DMS79 (cell line): ENCODE data around the gene FAM13A.
"Not testable (repeated sequence)": the region's sequence is repeated elsewhere in the genome, so short reads cannot be mapped to it uniquely, and the experiment has no call there.

Experiments used
- DNase-seq: peaks from one replicate; lab custom pipeline; 2025; lab: John Stamatoyannopoulos, UW

The FAM13A gene

DNA sequence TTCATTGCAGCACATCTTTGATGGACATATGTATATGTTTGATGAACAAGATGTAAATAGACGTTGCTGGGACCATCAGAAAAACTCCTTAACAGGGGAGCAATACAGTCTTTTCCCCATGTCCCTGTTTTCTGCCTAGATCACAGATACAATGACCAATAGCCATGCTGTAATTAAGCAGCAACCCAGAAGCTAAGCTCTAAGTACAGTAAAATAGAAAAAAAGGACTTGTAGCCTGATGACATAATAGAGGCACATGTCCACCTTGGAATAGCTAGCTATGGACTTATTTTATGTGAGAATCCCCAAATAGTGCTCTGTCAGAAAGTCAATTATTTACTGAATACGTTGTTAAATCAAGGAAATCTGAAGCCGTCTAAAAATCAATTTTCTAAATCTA is 14.9 kb downstream of the FAM13A start:
- no peak for DNase-seq

DNA sequence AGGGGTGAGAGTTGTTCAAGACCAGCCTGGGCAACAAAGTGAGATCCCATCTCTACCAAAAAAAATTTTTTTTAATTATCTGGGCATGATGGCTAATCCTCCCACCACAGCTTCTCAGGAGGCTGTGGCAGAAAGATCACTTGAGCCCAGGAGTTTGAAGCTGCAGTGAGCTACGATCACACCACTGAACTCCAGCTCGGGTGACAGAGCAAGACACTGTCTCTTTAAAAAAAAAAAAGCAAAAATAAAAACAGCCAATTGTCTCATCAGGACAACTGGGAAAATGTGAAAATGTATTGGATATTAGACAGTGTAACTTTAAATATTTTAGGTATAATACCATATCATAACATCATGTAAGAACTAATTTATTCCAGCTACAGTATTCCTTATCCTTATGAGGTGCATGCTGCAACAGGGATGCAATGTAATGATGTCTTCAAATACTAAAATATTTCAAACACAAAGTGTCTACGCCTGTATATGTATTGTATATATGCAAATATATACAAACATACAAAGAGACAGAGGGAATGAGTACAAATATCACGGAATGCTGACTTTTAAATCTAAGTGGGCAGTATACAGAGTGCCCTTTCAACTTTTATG is 17.2 kb downstream of the FAM13A start:
- DNase-seq, result no peak

DNA sequence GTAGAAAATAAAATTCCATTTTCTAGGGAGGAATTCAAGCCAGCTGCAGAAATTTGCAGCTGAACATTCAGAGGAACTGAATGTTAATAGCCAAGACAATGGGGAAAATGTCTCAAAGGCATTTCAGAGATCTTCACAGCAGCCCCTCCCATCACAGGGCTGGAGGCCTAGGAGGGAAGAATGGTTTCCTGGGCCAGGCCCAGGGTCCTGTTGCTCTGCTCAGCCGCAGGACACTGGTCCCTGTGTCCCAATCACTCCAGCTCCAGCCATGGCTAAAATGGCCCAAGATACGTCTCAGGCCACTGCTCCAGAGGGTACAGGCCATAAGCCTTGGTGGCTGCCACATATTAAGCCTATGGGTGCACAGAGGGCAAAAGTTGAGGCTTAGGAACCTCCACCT is 20.4 kb downstream of the FAM13A start:
- no peak for DNase-seq

DNA sequence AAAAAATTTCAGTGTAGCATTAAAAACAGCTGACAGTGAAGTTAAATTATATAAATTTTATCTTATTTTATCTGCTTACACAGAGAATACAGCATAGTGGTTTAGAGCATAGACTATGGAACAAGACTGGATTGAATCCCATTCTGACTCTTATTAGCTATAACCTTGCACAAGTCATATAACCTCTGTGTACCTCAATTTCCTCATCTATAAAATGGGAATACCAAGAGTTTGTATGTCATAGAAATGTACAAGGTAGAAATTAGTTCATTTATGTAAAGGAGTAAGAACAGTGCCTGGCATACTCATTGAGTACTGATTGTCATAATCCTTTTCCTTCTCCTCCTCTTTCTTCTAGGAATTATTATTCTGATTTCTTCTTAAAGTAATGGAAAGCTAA is 25.7 kb downstream of the FAM13A start:
- no peak for DNase-seq

DNA sequence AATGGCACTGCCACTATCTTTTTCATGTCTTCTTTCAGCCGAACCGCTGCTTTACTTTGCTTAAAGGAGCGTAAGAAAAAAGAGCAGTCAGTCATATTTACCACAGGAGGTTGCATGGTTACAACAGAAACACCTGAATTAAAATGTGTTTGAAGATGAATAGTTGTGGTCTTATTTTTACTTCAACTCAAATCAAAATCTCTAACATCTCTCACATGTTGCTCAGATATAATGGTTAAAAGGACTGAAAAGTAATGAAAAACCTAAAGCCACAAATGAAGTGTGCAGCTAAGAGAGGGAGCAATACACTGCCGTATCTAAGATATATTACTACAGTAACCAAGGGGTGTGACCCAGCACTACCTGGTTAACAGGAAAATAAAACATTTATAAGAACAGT is 27.4 kb downstream of the FAM13A start:
- no peak for DNase-seq

DNA sequence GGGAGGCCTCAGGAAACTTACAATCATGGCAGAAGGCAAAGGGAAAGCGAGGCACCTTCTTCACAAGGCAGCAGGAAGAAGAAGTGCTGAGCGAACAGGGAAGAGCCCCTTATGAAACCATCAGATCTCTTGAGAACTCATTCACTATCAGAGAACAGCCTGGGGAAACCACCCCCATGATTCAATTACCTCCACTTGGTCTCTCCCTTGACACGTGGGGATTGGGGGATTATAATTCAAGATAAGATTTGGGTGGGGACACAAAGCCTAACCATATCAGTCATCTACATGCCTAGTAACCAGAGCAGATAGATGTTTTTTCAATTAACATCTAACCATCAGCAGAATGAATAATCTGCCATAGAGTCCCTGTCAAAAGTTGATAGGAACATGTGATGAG is 30.4 kb downstream of the FAM13A start:
- DNase-seq, result no peak

DNA sequence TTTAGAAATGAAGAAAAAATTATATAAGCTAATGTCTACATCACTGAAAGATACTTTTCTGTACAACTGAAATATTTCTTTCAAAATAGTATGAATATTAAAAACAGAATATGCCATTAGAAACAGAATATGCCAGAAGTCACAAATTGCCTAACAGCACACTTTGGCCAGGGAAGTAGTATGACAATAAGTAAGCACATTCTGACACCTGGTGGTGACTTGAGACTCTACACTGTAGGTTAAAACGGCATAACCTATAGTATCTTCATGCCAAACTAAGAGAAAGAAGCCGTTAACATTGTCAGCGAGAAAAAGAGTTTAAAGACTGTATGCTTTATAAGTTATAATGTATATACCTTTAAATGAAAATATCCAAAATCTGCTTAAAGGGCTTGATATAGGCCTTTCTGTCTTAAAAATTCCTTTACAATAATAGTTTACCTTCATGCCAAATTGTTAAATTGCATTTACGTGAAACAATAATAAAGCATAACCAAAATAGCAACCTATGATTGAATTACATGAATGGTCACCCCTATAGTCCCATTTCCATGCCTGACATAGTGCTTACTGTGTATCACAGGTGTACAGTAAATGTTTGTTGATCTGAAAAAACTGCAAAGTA is 32.8 kb downstream of the FAM13A start:
- DNase-seq, result peak; percentile 44

DNA sequence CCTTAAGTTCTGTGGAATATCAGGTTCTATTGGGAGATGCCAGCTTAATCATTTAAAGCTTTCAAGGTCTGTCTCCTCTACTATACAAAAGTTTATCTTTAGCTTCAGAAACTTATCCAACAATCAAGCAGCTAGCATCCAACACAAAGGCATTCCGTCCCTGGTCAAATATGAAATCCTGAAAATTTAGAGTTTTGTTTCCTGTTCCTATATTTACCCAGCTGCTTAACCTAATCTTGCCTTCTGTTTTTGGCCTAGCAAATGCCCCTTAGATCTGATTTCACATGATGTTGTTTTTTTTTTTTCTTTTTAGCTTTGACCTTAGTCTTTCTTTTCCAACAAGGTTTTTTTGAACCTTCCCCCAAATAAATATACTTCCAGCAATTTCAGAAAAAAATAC is 33.8 kb downstream of the FAM13A start:
- DNase-seq, result no peak

DNA sequence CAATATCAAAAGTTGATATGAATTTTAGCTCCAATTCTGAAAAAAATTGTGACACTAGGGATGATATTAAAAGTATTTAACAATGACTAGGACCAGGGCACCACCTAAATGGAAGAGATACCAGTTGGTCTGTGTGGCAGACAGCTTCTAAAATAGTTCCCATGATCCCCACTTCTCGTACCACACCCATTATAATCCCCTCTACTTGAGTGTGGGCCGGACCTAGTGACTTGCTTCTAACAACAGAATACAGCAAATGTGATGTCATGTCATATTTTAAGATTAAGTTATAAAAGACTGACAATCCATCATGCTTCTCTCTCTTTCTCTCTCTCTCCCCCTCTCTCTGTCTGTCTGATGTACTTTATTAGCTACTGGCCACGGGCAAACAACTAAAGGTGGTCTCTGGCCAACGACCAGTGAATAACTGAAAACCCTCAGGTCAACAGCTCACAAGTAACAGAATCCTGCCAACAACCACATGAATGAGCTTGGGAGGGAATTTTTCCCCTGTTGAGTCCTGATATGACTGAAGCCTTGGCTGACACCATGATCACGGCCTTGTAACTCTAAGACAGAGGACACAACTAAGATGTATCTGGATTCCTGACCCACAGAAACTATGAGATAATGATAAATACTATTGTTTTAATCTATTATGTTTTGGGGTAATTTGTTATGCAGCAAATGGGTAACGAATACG is 34.4 kb downstream of the FAM13A start:
- no peak for DNase-seq

DNA sequence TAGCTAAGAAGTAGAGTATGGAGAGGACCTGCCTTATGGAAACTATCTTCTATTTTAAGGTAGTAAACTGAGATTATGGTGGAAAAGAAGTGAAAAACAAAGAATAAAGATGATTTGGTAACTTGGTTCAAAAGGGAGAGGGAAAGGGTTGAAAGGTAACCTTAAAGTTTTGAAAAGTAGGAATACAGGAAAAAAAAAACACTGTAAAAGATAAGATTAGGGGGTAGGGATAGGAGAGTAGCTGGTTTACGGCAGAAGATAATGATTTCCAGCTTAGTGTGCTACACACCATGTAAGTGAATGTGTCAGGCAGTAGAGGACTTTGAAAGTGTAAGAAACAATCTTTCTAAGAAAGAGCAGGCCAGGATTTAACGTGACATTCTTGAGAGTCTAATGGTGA is 35.3 kb downstream of the FAM13A start:
- DNase-seq, result no peak

DNA sequence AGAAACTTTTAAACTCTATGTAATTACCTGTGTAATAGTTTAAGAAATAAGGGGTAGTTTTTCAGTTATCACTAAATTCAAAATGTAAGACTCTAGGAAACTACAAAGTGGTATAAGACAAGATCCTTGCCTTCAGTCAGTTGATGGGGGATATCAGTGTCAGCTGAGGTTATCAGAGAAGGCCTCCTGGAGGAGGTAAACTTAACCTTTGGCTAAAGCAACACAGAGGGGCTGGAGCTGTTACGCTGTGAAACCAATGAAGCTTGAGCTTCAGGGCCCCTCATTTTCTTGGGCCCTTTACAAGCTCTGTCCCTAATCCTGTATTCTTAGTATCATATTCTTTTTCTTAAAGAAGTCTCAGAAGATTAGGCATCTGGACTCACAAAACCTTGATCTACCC is 35.9 kb downstream of the FAM13A start:
- no peak for DNase-seq

DNA sequence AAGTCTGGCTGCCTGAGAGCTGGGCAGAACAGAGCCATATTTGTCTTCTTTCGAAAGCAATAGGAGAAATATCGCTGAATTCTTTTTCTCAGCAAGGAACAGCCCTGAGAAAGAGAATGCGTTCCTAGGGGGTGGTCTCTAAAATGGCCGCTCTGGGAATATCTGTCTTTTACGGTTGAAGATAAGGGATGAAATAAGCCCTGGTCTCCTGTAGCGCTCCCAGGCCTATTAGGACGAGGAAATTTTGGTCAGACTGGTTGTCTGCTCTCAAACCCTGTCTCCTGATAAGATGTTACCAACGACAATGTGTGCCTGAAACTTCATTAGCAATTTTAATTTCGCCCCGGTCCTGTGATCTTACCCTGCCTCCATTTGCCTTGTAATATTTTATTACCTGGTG is 42.1 kb downstream of the FAM13A start:
- DNase-seq, result not testable (repeated sequence)

DNA sequence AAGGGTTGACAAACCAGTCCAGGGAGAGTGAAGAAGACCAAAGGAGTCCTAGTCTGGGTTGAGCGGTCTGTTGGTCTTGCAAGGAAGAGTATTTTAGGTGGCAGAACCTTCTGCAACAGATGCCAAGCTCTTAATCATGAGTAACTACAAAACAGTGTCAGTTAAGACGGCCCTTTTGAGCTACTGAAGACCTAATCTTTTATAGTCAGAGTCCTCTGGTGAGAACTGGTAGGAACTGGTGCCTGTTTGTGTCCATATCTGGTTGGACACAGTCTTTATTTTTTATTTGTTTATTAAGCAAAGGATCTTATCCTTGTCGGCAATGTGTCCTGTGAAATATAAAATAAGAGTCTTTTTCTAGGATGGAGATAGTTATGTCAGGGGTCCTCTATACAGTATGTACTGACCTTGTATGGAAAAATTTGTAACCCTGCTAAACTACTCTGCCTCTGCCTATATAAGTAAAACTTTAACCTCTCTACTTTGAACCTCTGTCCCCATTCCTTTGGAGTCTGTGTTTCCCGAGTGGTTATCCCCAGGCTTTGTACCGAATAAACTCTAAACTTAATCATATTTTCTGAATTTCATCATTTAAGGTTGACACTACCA is 47.1 kb downstream of the FAM13A start:
- DNase-seq, result no peak

DNA sequence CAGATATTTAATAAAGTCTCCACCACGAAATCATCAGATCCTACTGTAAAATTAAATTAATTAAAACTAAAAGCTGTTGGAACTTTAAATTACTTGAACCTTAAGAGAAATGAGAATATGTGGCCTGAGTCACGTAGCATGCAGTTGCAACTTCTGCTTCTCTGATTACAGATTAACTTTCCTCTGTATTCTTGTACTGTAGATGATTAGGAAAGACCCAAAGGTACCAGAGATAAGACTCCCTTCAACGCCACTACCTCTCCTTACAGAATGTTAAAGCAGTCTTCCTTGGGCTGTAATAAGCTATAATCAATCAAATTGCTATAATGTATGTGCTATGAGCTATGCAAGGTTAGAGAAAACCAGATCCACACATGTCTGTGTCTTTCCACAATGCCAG is 47.9 kb downstream of the FAM13A start:
- no peak for DNase-seq

DNA sequence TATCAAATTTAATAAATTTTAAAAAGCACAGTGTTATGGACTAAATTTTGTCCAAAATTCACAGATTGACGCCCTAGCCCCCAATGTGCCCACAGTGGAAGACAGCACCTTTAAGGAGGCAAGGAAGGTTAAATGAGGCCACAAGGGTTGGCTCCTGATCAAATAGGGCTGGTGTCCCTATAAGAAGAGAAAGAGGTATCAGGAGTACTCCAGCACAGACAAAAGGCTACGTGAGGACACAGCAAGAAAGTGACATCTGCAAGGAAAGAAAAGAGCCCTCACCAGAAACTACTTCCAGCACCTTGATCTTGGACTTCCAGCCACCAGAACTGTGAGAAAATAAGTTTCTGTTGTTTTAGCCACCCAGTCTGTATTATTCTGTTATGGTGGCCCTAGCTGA is 48.8 kb downstream of the FAM13A start:
- DNase-seq, result no peak

DNA sequence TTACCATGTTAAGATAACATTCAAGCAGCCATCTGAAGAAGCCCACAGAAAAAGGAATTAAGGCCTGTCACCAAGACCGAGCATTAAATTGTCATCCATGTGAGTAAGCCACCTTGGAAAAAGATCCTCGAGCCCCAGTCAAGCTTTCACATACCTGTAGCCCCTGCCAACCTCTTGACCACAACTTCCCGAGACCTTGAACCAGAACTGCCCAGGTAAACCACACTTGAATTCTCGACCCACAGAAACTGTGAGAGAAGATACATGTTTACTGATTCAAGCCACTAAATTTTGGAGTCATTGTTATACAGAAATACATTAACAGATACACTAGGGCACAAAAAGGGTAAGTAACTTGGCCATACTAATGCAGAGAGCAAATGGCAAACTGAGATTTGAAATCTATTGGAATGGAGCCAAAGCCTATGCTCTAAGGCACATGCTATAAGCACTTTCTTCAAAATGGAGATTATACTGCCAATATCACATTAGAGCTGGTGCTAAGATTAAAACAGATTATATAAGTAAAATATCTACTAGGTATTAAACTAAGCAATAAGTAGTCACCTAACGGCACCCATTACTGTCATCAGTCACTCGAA is 49.5 kb downstream of the FAM13A start:
- DNase-seq, result no peak

DNA sequence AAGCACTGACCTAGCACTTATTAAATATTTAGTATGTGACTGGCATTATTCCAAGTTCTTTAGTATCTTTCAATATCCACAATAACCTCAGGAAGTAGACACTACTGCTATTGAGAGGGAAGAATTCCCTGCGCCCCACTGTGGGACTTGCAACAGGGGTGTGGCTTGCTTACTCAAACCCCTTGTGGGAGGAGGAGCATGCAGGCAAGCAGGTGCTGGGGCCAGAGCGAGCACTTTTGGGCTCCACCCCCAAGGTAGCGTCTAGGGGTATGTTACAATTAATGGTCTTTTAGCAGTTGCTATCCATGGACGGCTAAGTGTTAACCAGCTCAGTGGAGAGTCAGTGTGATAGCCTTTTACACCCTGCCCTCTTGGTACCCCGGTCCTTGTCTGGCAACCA is 50.7 kb downstream of the FAM13A start:
- no peak for DNase-seq

DNA sequence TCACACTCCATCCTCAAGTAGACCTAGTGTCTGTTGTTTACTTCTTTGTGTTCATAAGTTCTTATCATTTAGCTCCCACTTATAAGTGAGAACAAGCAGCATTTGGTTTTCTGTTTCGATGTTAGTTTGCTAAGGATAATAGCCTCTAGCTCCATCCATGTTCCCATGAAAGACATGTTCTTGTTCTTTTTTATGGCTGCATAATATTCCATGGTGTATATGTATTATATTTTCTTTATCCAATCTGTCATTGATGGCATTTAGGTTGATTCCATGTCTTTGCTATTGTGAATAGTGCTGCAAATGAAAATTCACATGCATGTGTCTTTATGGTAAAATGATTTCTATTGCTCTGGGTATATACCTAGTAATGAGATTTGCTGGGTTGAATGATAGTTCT is 51.9 kb downstream of the FAM13A start:
- not testable (repeated sequence) for DNase-seq

DNA sequence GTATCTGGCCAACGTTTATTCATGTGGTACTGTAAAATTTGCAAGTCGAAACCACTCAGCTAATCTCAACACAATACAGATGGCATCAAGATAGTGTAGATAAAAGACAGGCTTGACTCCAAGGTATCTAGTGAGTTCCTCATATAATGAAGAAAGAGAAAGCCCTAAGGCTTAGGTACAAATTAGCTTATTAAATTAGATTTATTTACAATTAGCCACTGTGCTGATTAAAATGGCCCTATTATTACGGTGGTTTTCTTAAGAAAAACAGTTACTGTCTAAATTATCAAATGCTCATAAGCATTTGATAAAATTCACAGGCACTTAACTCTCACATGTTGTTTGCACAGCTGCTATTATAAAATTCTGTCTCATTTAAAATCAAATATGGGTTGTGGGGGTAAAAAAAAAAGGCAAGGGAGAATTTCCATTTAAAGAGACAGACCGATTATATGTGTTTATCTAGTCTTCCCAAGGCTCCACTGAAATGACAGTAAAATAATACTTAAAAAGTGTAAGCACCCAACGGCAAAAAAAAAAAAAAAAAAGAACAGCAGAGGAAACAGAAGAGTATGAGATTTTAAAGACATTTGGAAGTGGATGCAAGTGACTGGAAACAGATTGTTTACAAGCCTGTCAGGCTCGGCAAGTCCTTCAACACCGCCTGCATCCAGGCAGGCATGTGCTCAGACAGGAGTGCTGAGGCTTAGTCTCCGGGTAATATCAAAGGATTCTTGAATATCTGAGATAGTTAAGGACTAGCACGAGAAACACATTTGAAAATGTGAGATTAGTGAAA is 55.1 kb downstream of the FAM13A start:
- peak; percentile 86 for DNase-seq

DNA sequence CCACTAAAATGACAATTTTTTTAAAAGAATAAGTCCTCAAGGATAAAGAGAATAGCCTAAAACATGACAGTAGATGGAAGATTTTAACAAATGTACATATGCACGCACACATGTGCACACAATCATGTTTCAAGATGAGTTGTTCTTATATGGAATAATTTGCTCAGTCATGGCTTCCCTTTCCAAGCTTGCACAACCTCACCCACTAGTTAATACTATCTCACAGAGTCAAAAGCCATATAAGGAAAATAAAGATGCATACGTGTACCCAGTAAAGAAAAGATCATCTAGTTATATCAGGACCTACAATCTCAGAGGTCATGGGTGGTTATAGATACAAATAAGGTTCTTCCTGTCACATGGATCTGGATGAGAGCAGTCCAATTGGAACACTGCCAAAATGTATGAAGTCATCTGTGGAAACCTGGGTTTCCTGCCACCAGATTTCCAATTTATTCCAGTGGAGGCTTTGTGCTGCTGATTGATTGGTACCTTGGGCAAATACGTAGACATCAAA is 56.1 kb downstream of the FAM13A start:
- DNase-seq, result peak; percentile 88

DNA sequence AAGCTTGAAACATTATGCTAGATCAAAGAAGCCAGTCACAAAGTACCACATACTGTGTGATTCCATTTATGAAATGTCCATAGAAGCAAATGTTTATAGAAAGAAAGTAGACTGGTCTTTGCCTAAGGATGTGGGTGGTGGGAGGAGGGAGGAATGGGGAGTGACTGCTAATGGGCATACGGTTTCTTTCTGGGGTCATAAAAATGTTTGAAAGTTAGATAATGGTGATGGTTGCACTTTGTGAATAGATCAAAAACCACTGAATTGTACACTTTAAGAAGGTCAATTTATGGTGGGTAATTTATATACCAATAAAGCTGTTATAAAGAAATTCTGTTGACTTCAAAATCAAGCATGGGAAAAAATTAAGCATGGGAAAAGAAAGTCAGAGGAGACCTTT is 56.6 kb downstream of the FAM13A start:
- no peak for DNase-seq
